PC-9 (cell line): Measurements from ENCODE around the gene TUBB4B. TPM values are rescaled to one million over a fixed set of nuclear protein-coding genes. Genes with fewer than 3 reads are reported as not detected.

Experiments used
- BruUV-seq: library from RNA; stranded (reverse); fragments of 400-500 nt; replicated peaks from 2 replicates; lab custom pipeline; 2021; lab: Mats Ljungman, UMichigan
- CTCF ChIA-PET: fragments of 300-600 bp; sonication (Branson Sonifier 250); formaldehyde crosslinking; loops from one replicate; lab custom pipeline; 2022; ENCODE audit warnings: antibody characterized with exemption; lab: Charles Lee
- POLR2A ChIA-PET: fragments of 300-600 bp; sonication (Branson Sonifier 250); formaldehyde crosslinking; loops from one replicate; lab custom pipeline; 2022; ENCODE audit warnings: antibody characterized with exemption; ENCODE audit not compliant: unreplicated experiment; lab: Charles Lee
- DNase-seq, 2 experiments: peaks; one replicate each; pipeline versions ENCODE4 v3.0.0 to v3.0.0-alpha.2; 2015 to 2022; ENCODE audit warnings: mixed read lengths in 1 of 2
- H2AFZ ChIP-seq: fragments of 200-600 bp; sonication (generic); 2 replicates; pipeline ENCODE4 v1.8.1; 2017; ENCODE audit warnings: antibody characterized with exemption
- H3F3A ChIP-seq: fragments of 200-600 bp; sonication (generic); 2 replicates; pipeline ENCODE4 v1.8.1; 2017; ENCODE audit warnings: antibody characterized with exemption, mild to moderate bottlenecking, low read depth; ENCODE audit not compliant: insufficient read depth
- H3K27ac ChIP-seq: fragments of 200-600 bp; sonication (generic); 2 replicates; pipeline ENCODE4 v1.6.1; 2016; ENCODE audit warnings: mixed run types
- H3K27me3 ChIP-seq: fragments of 200-600 bp; sonication (generic); 2 replicates; pipeline ENCODE4 v1.6.1; 2016; ENCODE audit warnings: low read depth, mixed run types; ENCODE audit not compliant: insufficient read depth
- H3K36me3 ChIP-seq: fragments of 200-600 bp; sonication (generic); 2 replicates; pipeline ENCODE4 v1.6.1; 2016; ENCODE audit warnings: low read depth, mixed run types
- H3K4me1 ChIP-seq: fragments of 200-600 bp; sonication (generic); replicated peaks from 2 replicates; pipeline ENCODE4 v1.6.1; 2016; ENCODE audit warnings: mixed run types; ENCODE audit not compliant: insufficient read depth
- H3K4me2 ChIP-seq: fragments of 200-600 bp; sonication (generic); 2 replicates; pipeline ENCODE4 v1.6.1; 2017; ENCODE audit warnings: mixed run types
- H3K4me3 ChIP-seq: fragments of 200-600 bp; sonication (generic); 2 replicates; pipeline ENCODE4 v1.6.1; 2016; ENCODE audit warnings: mixed run types
- H3K79me2 ChIP-seq: fragments of 200-600 bp; sonication (generic); 2 replicates; pipeline ENCODE4 v1.6.1; 2017; ENCODE audit warnings: low read depth, mixed run types
- H3K9me2 ChIP-seq: fragments of 200-600 bp; sonication (generic); 2 replicates; pipeline ENCODE4 v1.8.1; 2017; ENCODE audit warnings: mild to moderate bottlenecking; ENCODE audit not compliant: insufficient read depth
- H3K9me3 ChIP-seq: fragments of 200-600 bp; sonication (generic); 2 replicates; pipeline ENCODE4 v1.8.1; 2016; ENCODE audit warnings: low read depth; ENCODE audit not compliant: insufficient read depth
- H4K20me1 ChIP-seq: fragments of 200-600 bp; sonication (generic); 2 replicates; pipeline ENCODE4 v1.8.1; 2017; ENCODE audit not compliant: insufficient read depth
- CTCF ChIP-seq: fragments of 200-600 bp; sonication (generic); conservative IDR thresholded peaks from 2 replicates; pipeline ENCODE4 v1.6.1; 2017; ENCODE audit warnings: mixed run types, antibody characterized with exemption, mild to moderate bottlenecking, moderate library complexity
- EZH2 ChIP-seq: fragments of 200-600 bp; sonication (generic); IDR thresholded peaks from 2 replicates; pipeline ENCODE4 v1.8.0; 2017; ENCODE audit warnings: antibody characterized with exemption, low read depth
- intact Hi-C: fragments of 100-400 bp; cut with micrococcal nuclease; formaldehyde crosslinking; loops from one replicate; pipeline ENCODE4 v1.10.0; 2022; ENCODE audit not compliant: unreplicated experiment
- total RNA-seq: library from RNA; stranded (reverse); gene quantifications from 2 replicates; pipeline ENCODE4 v1.2.3, GENCODE V29; 2021

Gene TUBB4B
- total RNA-seq, 1 experiment from 2014 or later, result 494 TPM

DNA sequence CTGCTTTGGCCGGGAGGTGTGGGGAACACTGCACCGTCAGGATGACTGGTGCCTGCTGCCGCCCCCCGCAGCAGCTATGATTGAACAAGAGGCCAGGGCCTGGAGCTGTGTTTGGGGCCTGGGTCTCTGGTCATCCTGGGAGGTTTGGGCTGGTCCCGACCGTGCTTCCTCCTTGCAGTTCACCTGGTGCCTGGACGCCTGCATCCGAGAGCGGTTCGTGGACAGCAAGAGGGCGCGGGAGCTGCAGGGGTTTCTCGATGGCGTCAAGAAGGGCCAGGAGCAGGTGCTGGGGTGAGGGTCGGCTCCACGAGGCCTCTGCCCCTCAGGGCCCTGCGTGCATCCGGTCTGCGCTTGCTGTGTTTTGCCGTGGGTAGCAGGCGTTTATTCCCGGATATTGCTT is 23.0 kb downstream of the TUBB4B start:
- no TSS peak for BruUV-seq
- no peaks in the 10 kb centered on the region for H3K36me3 ChIP-seq
- TF ChIP-seq CTCF (no peak), EZH2 (no peak)

GRCh38 chr9:137265496-137266161 is 24.5 kb downstream of the TUBB4B start:
- no TSS peak for BruUV-seq
- Histone ChIP-seq H2AFZ (no peak overlapping the region), H3K79me2 (no peaks in the 10 kb centered on the region), H3K27me3 (no peaks in the 10 kb centered on the region), H3K4me1 (no peaks in the 10 kb centered on the region), H3K4me3 (no peak overlapping the region), H4K20me1 (peaks cover 6% of the 10 kb centered on the region), H3K9me3 (no peaks in the 10 kb centered on the region), H3F3A (peaks cover 6% of the 10 kb centered on the region), H3K4me2 (no peak overlapping the region), H3K9me2 (no peaks in the 10 kb centered on the region), H3K36me3 (no peaks in the 10 kb centered on the region), H3K27ac (no peak overlapping the region)
- CTCF ChIA-PET, result interaction anchor here (0.7 kb wide), 1 partner anchor 194 kb away, joined by 3 read pairs; no protein-coding TSS in a partner anchor
- TF ChIP-seq EZH2 (no peak), CTCF (no peak)
- intact Hi-C loops, result no loop called here
- POLR2A ChIA-PET, result no interaction called here
- DNase-seq, result no peak

More for the DNA sequence above, 23.0 kb downstream of the TUBB4B start:
- H3K9me2 ChIP-seq, result no peaks in the 10 kb centered on the region
- H4K20me1 ChIP-seq, result no peaks in the 10 kb centered on the region; the same call in 1 of the 2 replicates
- H3K4me1 ChIP-seq, result no peaks in the 10 kb centered on the region
- intact Hi-C loops, result no loop called here
- no peaks in the 10 kb centered on the region for H3K27me3 ChIP-seq
- H3K27ac ChIP-seq, result no peak overlapping the region
- DNase-seq, result no peak
- H3K9me3 ChIP-seq, result no peaks in the 10 kb centered on the region
- no peak overlapping the region for H2AFZ ChIP-seq
- H3F3A ChIP-seq, result peaks cover 13% of the 10 kb centered on the region
- no peak overlapping the region for H3K4me3 ChIP-seq
- no peak overlapping the region for H3K4me2 ChIP-seq
- no peaks in the 10 kb centered on the region for H3K79me2 ChIP-seq
- ChIA-PET POLR2A (no interaction called here), CTCF (no interaction called here)

GRCh38 chr9:137266162-137266527 is 25.1 kb downstream of the TUBB4B start:
- H3K4me2 ChIP-seq, result no peak overlapping the region
- no peaks in the 10 kb centered on the region for H3K27me3 ChIP-seq
- H3K4me3 ChIP-seq, result no peak overlapping the region
- no peaks in the 10 kb centered on the region for H3K79me2 ChIP-seq
- no TSS peak for BruUV-seq
- intact Hi-C loops, result no loop called here
- CTCF ChIA-PET, result no interaction called here
- H3K9me2 ChIP-seq, result no peaks in the 10 kb centered on the region
- no peak for TF ChIP-seq CTCF
- no peak for TF ChIP-seq EZH2
- H2AFZ ChIP-seq, result no peak overlapping the region
- no peak overlapping the region for H3K27ac ChIP-seq
- H4K20me1 ChIP-seq, result peaks cover 6% of the 10 kb centered on the region; the same call in 1 of the 2 replicates
- no peaks in the 10 kb centered on the region for H3K4me1 ChIP-seq
- POLR2A ChIA-PET, result no interaction called here
- H3F3A ChIP-seq, result peaks cover 3% of the 10 kb centered on the region; the same call in 1 of the 2 replicates
- no peak for DNase-seq
- H3K36me3 ChIP-seq, result no peaks in the 10 kb centered on the region
- H3K9me3 ChIP-seq, result no peaks in the 10 kb centered on the region
